T-helper 2 cell treated with Interferon-gamma antibody and Interleukin-4, amounts not matched to agents 5 μg/mL and 100 μg/mL, for 36 hours (primary cell): ENCODE data around the gene PXK.
A peak's percentile ranks its signal among the peaks of the same experiment; 100 is the strongest.

Source experiments
- DNase-seq: peaks from one replicate; pipeline ENCODE4 v3.0.0; 2021; ENCODE audit warnings: low spot score
- H3K27ac Mint-ChIP-seq: one replicate; pipeline ENCODE4 v1.8.0; 2021; ENCODE audit warnings: mild to moderate bottlenecking, mixed read lengths
- H3K27me3 Mint-ChIP-seq: one replicate; pipeline ENCODE4 v1.8.0; 2021; ENCODE audit warnings: low read depth, mixed read lengths
- H3K36me3 Mint-ChIP-seq: one replicate; pipeline ENCODE4 v1.8.0; 2021; ENCODE audit warnings: low read depth, mixed read lengths
- H3K4me1 Mint-ChIP-seq: one replicate; pipeline ENCODE4 v1.8.0; 2021; ENCODE audit warnings: low read depth, mixed read lengths
- H3K4me3 Mint-ChIP-seq: one replicate; pipeline ENCODE4 v1.8.0; 2022; ENCODE audit warnings: mild to moderate bottlenecking, moderate library complexity, mixed read lengths
- H3K9me3 Mint-ChIP-seq: one replicate; pipeline ENCODE4 v1.8.0; 2021; ENCODE audit warnings: mixed read lengths

Gene PXK

DNA sequence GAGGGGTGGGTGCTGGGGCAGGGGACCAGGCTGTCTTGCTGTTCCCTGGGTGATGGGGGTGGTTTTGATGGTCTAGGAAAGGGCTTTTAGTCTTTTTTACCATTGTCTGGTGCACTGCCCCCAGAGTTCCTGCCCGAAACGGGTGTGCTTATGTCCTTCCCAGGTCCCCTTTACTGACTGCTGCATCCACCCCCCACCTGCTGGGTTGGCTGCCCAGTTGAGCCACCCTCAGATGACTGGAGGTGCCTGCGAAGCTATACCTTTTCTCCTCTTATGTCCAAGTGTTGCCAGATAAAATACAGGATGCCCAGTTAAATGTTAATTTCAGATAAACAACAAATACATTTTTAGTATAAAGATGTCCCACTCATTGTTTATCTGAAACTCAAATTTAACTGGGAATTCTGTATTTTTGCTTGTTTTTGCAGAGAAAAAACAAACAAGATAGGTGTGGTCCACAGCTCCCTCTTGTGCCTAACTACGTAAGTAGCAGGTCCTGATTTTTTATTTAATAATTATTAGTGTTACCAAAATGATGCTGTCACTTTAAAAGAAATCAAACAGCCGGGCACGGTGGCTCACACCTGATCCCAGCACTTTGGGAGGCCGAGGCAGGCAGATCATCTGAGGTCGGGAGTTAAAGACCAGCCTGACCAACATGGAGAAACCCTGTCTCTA is 32.7 kb upstream of the PXK start:
- Mint-ChIP-seq H3K9me3 (peaks cover 12% of the 10 kb centered on the region), H3K36me3 (peaks cover 3% of the 10 kb centered on the region), H3K4me1 (no peaks in the 10 kb centered on the region), H3K27me3 (peaks cover 7% of the 10 kb centered on the region), H3K27ac (no peak overlapping the region), H3K4me3 (no peak overlapping the region)
- DNase-seq: no peak

DNA sequence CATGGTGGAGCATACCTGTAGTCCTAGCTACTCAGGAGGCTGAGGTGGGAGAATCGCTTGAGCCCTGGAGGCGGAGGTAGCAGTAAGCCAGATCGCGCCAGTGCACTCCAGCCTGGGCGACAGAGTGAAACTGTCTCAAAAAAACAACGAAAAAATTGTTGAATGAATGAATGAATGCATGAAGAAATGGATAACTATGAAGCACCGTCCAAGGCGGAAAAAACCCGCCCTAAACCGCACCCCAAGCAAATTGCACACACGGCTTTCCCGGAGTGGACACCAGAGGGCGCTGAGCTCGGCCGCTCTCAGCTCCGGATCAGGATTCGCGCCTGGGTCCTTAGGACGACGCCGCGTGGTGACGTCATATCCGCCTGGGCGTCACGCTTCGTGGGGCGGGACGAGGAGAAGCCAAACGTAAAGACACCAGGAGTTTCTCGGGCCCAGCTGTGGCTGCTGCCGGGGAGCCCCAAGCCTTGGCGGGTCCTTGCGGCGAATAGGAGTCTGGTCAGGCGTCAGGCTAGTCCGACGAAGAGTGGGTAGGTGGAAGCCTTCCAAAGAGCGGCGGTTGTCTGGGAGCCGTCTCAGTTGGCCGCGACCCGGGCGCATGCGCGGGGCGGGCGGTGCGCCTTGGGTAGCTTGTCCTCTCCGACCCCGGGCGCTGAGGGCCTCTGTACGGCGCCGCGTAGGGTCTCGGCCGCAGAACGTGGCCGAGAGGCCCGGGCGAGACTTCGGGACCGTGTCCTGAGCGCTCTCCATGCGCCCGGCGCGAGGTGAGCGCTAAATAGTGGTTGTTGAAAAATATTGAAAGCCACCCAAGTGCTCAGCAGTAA is 26.6 kb upstream of the PXK start, which contains the start of the genes HTD2 and RPP14:
HTD2 (plus strand) TSS at position 639 of the 830 bp plus-strand sequence. CDS start 11,094 bp downstream, outside the sequence.
RPP14 (plus strand) TSS at position 364 of the 830 bp plus-strand sequence. CDS start 4,085 bp downstream, outside the sequence.
- Mint-ChIP-seq H3K27me3 (peaks cover 3% of the 10 kb centered on the region), H3K4me1 (peaks cover 19% of the 10 kb centered on the region), H3K27ac (peak within 1 kb of the TSS; percentile 100), H3K4me3 (peak within 1 kb of the TSS; percentile 98), H3K9me3 (peaks cover 12% of the 10 kb centered on the region), H3K36me3 (peaks cover 14% of the 10 kb centered on the region)
- peak; percentile 98 for DNase-seq

DNA sequence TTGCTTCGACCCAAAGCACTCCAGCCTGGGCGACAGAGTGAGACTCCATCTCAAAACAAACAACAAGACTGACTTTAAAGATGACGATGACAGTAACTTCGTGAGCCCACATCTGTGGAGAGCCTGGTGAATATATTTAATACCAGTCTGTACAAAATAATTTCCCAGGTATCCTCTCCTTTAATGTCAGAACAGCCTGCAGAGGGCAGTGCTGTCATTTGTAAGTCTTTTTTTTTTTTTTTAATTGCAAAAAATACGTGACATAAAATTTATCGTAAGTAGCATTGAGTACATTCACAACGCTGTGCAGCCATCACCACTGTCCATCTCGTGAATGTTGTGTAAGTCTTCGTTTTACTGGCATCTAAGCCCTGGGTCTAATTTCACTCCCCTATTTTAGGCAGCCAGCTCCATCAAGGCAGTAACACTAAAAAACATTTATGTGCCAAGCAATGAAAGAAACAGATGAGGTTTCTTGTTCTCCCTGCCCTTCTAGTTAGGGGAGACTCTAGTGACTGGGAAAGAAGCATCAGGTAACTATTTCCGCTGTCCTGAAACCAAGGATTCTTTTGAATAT is 25.0 kb upstream of the PXK start:
- Mint-ChIP-seq H3K36me3 (peaks cover 25% of the 10 kb centered on the region), H3K9me3 (no peaks in the 10 kb centered on the region), H3K27ac (peak overlapping the region; percentile 100), H3K27me3 (no peaks in the 10 kb centered on the region), H3K4me3 (peak overlapping the region; percentile 98), H3K4me1 (peaks cover 19% of the 10 kb centered on the region)
- peak; percentile 20 for DNase-seq

GRCh38 chr3:58308728-58309127 is 24.0 kb upstream of the PXK start:
- DNase-seq: no peak
- peaks cover 29% of the 10 kb centered on the region for H3K36me3 Mint-ChIP-seq
- H3K4me3 Mint-ChIP-seq: peak overlapping the region; percentile 98
- H3K27me3 Mint-ChIP-seq: no peaks in the 10 kb centered on the region
- H3K4me1 Mint-ChIP-seq: peaks cover 19% of the 10 kb centered on the region
- no peak overlapping the region for H3K27ac Mint-ChIP-seq
- no peaks in the 10 kb centered on the region for H3K9me3 Mint-ChIP-seq

GRCh38 chr3:58317811-58318210 is 14.9 kb upstream of the PXK start:
- Mint-ChIP-seq H3K27me3 (no peaks in the 10 kb centered on the region), H3K4me1 (no peaks in the 10 kb centered on the region), H3K9me3 (no peaks in the 10 kb centered on the region), H3K4me3 (no peak overlapping the region), H3K36me3 (peaks cover 42% of the 10 kb centered on the region), H3K27ac (no peak overlapping the region)
- DNase-seq: no peak

- Mint-ChIP-seq H3K27me3 (no peaks in the 10 kb centered on the region), H3K9me3 (no peaks in the 10 kb centered on the region)
Measured at GRCh38 chr3:58321791-58322190, 10.9 kb upstream of the PXK start.

GRCh38 chr3:58322793-58323192 is 9.9 kb upstream of the PXK start:
- Mint-ChIP-seq H3K27me3 (no peaks in the 10 kb centered on the region), H3K36me3 (peaks cover 19% of the 10 kb centered on the region), H3K27ac (no peak overlapping the region), H3K4me3 (no peak overlapping the region), H3K4me1 (peaks cover 27% of the 10 kb centered on the region), H3K9me3 (no peaks in the 10 kb centered on the region)
- no peak for DNase-seq

More at GRCh38 chr3:58321791-58322190, 10.9 kb upstream of the PXK start:
- Mint-ChIP-seq H3K27ac (no peak overlapping the region), H3K4me1 (peaks cover 27% of the 10 kb centered on the region), H3K4me3 (no peak overlapping the region), H3K36me3 (peaks cover 24% of the 10 kb centered on the region)
- DNase-seq: no peak

DNA sequence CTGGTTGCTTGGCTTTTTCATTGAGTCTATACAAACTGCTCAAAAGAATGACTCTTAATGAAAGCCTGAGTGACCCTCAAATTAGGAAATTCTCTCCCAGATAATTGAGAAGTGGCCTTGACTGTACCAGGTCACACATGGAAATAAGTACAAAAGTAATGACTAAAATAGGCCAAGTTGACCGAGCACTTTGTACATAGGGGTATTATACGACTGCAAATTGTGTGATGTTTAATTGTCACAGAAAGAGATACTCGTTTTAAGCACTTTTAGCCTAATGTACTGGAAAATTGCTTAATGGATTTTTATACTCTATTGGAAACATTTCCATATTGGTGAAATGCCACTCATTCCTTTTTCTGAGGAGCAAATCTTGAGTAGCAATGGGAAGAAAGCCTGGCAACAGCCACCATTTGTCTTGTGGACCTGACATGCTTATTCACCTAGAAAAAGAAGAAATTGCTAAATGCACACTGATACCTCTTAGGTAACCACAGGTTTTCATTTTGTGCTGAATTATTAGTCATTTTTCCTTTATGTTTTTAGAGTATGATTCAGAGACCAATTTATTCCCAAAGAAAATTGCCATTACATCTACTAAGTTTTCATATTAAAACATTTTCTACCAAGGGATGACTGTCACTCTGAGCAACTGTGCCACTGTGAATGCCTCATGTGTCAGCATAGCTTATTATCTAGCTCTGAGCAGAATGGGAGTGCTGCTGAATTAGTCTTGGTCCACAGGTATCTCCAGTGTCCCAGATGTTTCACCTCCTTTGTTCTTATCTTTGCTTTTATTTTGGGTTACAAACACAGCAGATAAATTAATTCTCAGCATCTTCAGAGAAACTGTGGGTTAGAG is 8.9 kb upstream of the PXK start:
- H3K27me3 Mint-ChIP-seq: no peaks in the 10 kb centered on the region
- H3K36me3 Mint-ChIP-seq: peaks cover 11% of the 10 kb centered on the region
- peaks cover 27% of the 10 kb centered on the region for H3K4me1 Mint-ChIP-seq
- peak overlapping the region; percentile 69 for H3K27ac Mint-ChIP-seq
- H3K9me3 Mint-ChIP-seq: no peaks in the 10 kb centered on the region
- DNase-seq: no peak
- no peak overlapping the region for H3K4me3 Mint-ChIP-seq

DNA sequence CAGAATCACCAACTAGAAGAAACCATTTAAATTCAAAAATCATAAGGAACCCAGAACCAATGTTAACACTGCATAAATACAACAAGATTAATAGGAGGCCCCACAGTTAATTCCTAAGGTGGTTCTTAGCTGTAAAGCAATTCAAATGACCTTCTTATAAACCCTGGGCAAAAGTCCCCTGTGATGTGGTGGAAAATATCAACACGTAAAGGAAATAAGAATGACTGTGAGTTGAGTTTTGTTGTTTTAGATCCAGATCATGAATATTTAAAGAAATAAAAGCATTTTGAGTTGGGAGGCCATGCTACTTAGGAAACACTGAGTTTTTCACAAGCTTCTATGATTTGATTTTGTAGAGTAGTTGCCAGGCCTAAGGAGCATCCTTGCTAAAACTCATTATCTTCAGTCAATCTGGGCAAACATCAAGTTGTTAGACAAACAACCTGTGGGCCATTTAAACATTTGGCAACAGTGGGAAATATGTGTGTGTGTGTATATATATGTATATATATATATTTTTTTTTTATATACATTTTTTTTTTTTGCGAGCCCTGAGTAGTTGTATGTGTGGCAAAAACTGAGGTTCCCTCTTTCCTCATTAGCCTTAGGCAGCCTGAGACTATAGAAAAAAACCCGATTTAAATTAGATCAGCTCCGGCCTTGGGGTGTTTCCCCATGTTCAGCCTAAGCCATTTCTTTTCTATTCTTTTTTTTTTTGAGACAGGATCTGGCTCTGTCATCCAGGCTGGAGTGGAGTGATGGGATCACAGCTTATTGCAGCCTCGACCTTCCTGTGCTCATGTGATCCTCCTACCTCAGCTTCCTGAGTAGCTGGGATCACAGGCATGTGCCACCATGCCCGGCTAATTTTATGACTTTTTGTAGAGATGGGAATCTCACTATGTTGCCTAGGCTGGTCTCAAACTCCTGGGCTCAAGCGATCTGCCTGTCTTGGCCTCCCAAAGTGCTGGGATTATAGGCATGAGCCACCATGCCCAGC is 8.0 kb upstream of the PXK start:
- Mint-ChIP-seq H3K9me3 (no peaks in the 10 kb centered on the region), H3K4me3 (peak overlapping the region; percentile 34), H3K36me3 (peaks cover 4% of the 10 kb centered on the region), H3K27me3 (no peaks in the 10 kb centered on the region), H3K4me1 (peaks cover 27% of the 10 kb centered on the region), H3K27ac (peak overlapping the region; percentile 74)
- DNase-seq: peak; percentile 40

- DNase-seq: no peak
- Mint-ChIP-seq H3K4me3 (peak overlapping the region; percentile 34), H3K36me3 (peaks cover 3% of the 10 kb centered on the region), H3K4me1 (peaks cover 28% of the 10 kb centered on the region), H3K27ac (peak overlapping the region; percentile 74), H3K9me3 (no peaks in the 10 kb centered on the region), H3K27me3 (no peaks in the 10 kb centered on the region)
Measured at GRCh38 chr3:58325525-58325992, 7.1 kb upstream of the PXK start.

DNA sequence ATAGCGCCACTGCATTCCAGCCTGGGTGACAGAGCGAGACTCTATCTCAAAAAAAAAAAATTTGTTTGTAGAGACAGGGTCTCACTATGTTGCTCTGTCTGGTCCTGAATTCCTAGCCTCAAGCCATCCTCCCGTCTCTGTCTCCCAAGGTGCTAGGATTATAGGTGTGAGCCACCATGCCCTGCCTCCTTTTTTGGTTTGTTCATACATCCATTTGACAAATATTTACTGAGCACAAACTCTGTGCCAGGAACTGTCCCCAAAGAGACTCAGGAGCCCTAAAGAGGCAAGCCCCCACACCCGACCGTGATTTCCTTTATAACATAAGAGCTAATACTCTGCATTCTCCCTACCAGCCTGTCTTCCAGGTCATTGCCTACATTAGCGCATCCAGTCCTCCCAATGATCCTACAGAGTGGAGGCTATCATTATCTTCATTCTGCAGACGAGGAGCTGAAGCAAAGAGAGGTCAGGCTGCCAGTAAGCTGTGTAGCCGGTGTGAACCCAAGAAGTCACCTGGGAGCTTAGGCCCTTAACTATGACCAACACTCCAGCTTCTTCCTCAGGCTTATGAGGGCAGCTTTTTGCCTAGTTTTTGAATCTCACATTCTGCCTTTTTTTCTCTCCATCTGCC is 6.3 kb upstream of the PXK start:
- peaks cover 28% of the 10 kb centered on the region for H3K4me1 Mint-ChIP-seq
- H3K4me3 Mint-ChIP-seq: no peak overlapping the region
- no peak overlapping the region for H3K27ac Mint-ChIP-seq
- no peaks in the 10 kb centered on the region for H3K9me3 Mint-ChIP-seq
- no peak for DNase-seq
- H3K27me3 Mint-ChIP-seq: no peaks in the 10 kb centered on the region
- peaks cover 1% of the 10 kb centered on the region for H3K36me3 Mint-ChIP-seq
